Renal cortex interstitium (tissue), 11 donors: ENCODE data around the gene PNRC1. TPM values are rescaled to one million over a fixed set of nuclear protein-coding genes. Genes with fewer than 3 reads are reported as not detected.
"Not testable (repeated sequence)": the region's sequence is repeated elsewhere in the genome, so short reads cannot be mapped to it uniquely, and the experiment has no call there.

Experiments
- DNase-seq, 11 donors: peaks; one replicate each; pipeline ENCODE4 v3.0.0-alpha.2; 2013; ENCODE audit warnings: low read depth in 9 of 11, low spot score in 4 of 11; ENCODE audit errors: extremely low read depth in 1 of 11
- polyA plus RNA-seq, 3 donors: library from polyadenylated mRNA; unstranded; fragments of 120-200 nt; gene quantifications; one replicate each; pipeline ENCODE4 v1.2.1, GENCODE V29; 2013; ENCODE audit not compliant: insufficient read length in 3 of 3

Gene PNRC1
- polyA plus RNA-seq, 3 donors, result 109 to 139 (median 136) TPM

DNA sequence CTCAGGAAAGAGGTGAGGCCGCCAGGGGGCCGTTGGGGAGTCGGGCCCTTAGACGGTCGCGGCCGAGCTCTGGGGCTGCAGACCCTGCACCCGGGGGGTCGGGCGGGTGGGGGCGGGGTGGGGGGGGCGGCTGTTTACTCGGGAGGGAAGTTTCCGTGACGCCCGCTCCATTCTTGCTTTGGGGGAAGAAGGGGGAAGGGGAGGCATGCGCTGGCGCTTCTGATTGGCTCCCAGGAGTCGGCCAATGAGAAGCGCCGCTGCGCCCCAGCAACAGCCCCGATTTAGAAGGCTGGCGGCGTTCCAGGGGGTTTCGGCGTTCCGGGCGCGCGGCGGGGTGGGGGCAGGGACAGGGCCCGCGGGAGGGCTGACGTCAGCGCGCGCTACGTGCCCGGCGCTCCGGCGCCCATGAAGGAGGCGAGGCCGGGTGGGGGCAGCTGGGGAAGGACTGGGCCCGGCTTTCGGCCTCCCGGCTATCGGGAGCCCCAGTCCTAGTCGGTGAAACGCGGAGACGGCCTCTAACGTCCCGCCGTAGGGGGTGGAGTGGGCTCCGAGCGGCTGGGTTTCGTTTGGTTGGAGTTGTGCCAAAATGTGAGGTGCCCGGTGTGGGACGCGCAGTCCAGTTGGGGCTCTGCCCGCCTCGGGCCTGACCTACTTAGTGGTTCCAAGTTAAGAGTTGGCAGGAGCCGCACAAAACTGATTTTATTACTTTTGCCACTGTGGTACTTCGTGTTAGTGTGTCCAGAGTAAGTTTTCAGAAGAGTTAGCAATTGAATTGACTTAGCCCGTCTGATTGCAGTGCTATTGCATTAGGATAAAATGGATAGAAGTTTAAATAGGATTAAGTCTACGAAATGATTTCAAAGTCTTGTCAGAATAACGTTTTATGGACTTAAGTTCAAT lies 1.1 kb downstream of the PNRC1 start:
- peak; percentile 93 to 98 (median 97) for DNase-seq

- DNase-seq, result peak in 3 of 11 donors; percentile 20 to 36 (median 27)
Measured at GRCh38 chr6:89082486-89082891, 1.9 kb downstream of the PNRC1 start.

DNA sequence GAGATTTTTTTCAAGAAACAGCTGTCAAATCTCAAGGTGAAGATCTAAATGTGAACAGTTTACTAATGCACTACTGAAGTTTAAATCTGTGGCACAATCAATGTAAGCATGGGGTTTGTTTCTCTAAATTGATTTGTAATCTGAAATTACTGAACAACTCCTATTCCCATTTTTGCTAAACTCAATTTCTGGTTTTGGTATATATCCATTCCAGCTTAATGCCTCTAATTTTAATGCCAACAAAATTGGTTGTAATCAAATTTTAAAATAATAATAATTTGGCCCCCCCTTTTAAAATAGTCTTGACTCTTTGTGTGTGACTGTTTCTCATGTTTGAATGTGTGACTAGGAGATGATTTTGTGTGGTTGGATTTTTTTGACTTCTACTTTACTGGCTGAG lies 4.0 kb downstream of the PNRC1 start:
- DNase-seq, result no peak

DNA sequence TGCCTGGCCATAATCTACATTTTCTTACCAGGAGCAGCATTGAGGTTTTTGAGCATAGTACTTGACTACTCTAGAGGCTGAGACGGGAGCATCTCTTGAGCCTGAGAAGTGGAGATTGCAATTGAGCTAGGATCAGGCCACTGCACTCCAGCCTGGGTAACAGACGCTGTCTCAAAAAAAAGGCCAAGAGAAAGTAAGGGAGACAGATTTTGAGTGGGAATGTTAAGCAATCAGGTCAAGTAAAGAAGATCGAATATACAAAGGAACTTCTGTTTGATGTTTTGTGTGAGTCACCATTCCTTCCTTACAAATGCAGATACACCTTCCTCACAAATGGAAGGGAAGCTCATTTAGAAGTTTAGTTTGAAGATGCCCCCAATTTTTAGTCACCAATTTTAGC lies 4.4 kb downstream of the PNRC1 start:
- DNase-seq, result no peak

DNA sequence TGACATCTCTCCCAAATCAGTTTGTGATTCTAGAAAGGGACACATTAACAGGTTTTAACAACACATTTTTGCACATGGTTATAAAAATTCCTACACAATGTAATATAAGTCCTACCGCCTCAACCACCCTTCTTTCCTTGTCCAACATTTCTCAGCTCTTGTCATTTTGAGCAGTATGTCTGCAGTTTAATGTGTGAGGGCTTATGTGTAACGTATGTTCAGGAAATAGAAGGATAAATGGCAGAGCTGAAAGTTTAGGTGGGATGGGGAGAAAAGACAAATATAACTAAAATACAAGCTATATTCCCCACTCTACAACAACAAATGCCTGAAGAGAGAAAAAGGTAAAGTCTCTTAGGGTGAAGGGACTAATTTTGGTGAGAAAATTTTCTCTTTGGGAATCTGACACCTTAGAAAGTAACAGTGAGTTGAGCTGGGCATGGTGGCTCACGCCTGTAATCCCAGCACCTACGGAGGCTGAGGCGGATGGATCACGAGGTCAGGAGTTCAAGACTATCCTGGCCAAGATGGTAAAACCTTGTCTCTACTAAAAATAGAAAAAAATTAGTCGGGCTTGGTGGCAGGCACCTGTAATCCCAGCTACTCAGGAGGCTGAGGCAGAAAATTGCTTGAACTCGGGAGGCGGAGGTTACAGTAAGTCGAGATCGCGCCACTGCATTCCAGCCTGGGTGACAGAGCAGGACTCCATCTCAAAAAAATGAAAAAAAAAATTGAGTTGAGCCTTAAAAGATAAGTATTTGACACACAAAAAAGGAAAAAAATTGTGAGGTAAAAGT lies 5.1 kb downstream of the PNRC1 start:
- DNase-seq, result no peak

DNA sequence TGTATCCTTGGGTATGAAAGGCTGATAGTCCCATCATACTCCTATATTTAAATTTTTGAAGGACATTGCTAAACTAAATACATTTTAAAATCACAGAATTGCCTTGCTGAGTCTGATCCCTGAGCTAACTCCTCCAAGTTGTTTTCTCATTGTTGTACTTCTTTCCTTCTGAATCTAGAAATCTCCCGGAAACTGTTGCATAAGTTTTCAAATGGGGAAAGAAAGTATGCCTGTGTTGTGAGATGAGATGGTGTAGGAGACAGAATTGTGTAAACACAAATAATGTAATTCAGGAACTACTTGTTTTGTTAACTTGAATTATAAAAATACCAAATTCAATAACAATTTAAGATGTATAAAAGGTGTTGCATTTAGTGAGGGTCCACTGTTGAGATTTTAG lies 7.3 kb downstream of the PNRC1 start:
- DNase-seq, result no peak

- DNase-seq, result no peak
Measured at GRCh38 chr6:89098461-89098860, 17.9 kb downstream of the PNRC1 start.

GRCh38 chr6:89100114-89100513 lies 19.6 kb downstream of the PNRC1 start:
- no peak for DNase-seq

DNA sequence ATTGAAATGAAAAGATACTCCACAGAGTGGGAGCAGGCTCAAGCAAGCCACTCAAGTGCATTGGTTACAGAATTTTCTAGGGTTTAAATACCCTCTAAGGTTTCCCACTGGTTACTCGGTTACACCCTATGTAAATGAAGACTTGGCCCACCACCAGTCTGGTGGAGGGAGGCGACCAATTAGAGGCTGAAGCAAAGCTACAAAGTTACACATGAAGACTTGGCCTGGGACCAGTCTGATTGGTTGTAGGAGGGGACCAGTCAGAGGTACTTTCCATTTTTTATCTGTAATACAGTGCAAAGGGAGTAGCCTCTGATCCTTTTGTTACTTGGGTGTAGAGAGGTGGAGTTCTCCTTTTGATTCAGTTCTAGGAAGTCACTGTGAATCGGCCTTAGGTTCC lies 29.7 kb downstream of the PNRC1 start:
- DNase-seq, result no peak

DNA sequence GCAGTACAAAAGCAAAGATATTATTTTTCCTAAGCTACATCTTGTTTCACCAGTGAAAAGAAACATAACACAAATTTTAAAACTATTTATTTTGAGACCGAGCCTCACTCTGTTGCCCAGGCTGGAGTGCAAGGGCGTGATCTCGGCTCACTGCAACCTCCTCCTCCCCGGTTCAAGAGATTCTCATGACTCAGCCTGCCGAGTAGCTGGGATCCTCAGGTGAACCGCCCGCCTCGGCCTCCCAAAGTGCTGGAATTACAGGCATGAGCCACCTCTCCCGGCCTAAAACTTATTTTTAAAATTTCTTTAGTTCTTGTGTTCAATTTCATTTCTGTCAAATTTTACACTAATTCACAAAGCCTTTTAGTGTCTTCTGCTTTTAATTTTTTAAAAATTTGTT lies 31.4 kb downstream of the PNRC1 start:
- DNase-seq, result no peak

- DNase-seq, result peak in 1 of 11 donors; percentile 13
Measured at GRCh38 chr6:89116702-89117101, 36.2 kb downstream of the PNRC1 start.

DNA sequence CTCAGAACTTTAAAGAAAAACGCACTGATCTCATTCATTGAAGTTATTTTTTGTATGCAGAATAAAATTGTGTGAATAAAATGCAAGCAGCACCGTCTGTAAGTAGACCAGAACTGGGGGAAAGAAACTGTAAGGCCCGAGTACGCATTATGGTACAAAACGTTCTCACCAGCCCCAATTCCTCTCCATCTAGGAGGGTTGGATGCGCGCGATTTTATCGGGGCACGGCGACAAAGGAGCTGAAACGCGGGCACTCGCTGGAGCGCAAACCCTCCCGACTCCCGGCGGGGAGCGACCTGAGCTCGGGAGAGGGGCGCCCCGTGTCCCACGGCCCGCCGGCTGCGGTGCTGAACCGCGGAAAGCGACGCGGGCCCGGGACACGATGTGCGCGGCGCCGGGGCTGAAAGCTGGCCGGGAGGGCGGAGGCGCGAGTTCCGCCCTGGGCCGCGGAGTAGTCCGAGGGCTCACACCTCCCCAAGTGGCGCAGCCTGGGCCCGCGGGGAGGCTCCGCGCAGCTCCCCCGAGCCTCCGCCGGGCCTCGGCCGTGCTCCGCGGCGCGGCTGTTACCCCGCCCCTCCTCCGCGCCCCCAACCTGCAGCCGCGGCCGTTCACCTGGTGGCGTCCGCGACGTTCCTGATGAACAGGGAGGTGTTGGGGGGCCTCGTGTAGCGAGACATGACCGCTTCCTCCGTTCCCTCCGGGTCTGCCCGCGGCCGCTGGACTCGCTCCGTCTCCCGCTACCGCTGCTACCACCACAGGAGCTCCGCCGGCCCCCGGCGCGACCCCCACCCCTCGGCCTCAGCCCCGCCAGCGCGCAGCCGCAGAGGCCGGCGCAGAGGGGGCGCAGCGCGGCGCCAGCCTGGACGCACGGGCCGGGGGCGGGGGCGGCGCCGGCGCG lies 36.9 kb downstream of the PNRC1 start, which contains the start of gene SRSF12:
Gene SRSF12, minus strand, starts transcription at position 861 of the 898 bp plus-strand sequence. Its CDS starts 184 bp downstream, at position 677.
- peak in 6 of 11 donors; percentile 40 to 67 (median 58) for DNase-seq

DNA sequence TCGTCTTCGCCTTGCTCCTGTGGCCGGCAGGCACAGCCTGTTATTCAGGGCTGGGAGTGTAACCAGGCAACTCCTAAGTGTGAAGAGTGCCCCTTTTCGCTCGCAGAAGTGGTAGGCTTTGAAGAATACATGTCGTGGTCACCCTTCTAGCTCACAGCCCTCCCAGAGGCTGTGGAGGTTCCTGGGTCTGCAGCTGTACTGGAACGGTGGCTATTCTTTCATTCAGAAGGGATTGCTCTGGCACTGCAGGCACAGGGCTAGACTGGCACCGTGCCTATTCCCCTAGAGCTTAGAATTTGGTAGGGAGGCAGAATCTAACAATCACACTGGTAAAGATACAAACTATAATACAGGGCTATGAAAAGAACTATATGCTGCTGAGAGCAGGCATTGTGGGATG lies 38.4 kb downstream of the PNRC1 start:
- no peak for DNase-seq

- DNase-seq, result no peak
Measured at GRCh38 chr6:89120371-89120770, 39.8 kb downstream of the PNRC1 start.

- DNase-seq, result no peak
Measured at GRCh38 chr6:89121934-89122333, 41.4 kb downstream of the PNRC1 start.

DNA sequence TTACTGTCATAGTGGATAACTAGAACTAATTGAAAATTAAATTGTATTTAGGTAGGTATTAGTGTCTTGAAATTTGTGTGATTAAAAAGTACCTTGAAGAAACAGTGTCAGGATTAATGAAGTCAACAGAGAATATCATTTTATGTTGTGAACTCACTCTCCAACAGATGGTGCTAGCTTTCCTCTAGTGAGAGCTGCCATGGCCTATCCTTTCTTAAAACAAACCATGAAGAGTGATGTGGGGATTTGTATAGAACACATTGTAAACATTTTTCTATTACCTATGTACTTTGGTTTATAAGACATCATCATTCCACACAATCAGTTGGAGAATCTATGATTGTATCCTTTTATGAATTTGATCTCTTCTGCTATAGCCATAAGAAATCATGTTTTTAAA lies 42.1 kb downstream of the PNRC1 start:
- DNase-seq, result peak in 1 of 11 donors; percentile 38

GRCh38 chr6:89128256-89128671 lies 47.7 kb downstream of the PNRC1 start:
- DNase-seq, result not testable (repeated sequence)

DNA sequence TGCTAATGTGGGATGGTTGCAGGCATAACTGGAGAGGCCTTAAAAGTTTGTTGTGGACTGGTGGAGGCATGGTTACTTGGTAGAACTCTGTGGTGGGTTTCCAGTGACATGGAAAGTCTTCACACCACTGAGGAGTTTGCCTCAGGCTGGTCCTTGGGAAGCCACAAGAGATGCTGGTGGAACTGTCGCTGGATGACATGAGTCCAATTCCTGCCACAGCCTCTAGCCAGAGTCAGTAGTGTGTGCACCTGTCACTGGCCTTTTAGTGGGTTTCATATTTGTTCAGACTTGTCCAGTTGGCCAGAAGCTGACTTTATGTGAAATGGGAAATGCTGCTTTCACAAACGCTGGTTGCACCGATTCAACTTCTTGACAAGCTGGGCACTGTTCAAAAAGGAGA lies 51.0 kb downstream of the PNRC1 start:
- no peak for DNase-seq

GRCh38 chr6:89132057-89132456 lies 51.5 kb downstream of the PNRC1 start:
- no peak for DNase-seq
